Right lung (tissue), 5 donors: ENCODE measurements around the gene HIF1A. TPM values are rescaled to one million over a fixed set of nuclear protein-coding genes. Genes with fewer than 3 reads are reported as not detected.
"Not testable (repeated sequence)": the region's sequence is repeated elsewhere in the genome, so short reads cannot be mapped to it uniquely, and the experiment has no call there.

Source experiments
- DNase-seq, 2 donors: peaks; one replicate each; pipeline ENCODE4 v3.0.0-alpha.2; 2013
- polyA plus RNA-seq, 5 donors: library from polyadenylated mRNA; unstranded; fragments of 120-200 nt; gene quantifications; one replicate each; pipeline versions ENCODE4 v1.2.1 to v1.2.3, GENCODE V29; 2013; ENCODE audit warnings: inconsistent platforms in 1 of 5, low replicate concordance in 1 of 5; ENCODE audit not compliant: insufficient read length in 5 of 5, insufficient read depth in 1 of 5

Gene HIF1A
- polyA plus RNA-seq, 5 donors, result 157 to 270 (median 206) TPM

DNA sequence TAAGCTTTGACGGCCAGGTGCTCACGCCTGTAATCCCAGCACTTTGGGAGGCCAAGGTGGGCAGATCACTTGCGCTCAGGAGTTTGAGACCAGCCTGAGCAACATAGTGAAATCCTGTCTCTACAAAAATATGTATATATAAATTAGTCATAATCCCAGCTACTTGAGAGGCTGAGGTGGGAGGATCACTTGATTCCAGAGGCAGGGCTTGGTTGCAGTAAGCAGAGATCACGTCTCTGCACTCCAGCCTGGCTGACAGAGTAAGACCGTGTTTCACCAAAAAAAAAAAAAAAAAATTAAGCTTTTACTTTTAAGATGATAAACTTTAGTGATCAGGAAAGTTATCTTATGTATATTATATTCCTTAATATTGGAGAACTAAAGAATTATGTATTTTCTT lies 48.9 kb downstream of the HIF1A start:
- no peak for DNase-seq

DNA sequence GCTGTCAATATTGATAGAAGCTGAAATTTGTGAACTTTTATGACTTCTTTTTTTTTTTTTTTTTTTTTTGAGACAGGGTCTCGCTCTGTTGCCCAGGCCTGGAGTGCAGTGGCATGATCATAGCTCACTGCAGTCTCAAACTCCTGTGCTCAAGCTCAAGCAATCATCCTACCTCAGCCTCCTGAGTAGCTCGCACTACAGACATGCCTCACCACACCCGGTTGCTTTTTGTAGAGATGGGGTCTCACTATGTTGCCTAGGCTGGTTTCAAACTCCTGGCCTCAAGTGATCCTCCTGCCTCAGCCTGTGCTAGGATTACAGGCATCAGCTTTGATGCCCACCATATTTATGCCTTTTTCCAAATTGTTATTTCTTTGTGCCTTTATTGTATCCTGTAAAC lies 51.0 kb downstream of the HIF1A start:
- not testable (repeated sequence) for DNase-seq

DNA sequence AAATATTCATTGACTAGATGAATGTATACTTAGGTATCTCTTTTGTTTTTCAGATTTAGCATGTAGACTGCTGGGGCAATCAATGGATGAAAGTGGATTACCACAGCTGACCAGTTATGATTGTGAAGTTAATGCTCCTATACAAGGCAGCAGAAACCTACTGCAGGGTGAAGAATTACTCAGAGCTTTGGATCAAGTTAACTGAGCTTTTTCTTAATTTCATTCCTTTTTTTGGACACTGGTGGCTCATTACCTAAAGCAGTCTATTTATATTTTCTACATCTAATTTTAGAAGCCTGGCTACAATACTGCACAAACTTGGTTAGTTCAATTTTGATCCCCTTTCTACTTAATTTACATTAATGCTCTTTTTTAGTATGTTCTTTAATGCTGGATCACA lies 51.6 kb downstream of the HIF1A start:
- DNase-seq, result no peak

DNA sequence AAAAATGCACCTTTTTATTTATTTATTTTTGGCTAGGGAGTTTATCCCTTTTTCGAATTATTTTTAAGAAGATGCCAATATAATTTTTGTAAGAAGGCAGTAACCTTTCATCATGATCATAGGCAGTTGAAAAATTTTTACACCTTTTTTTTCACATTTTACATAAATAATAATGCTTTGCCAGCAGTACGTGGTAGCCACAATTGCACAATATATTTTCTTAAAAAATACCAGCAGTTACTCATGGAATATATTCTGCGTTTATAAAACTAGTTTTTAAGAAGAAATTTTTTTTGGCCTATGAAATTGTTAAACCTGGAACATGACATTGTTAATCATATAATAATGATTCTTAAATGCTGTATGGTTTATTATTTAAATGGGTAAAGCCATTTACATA lies 52.0 kb downstream of the HIF1A start:
- DNase-seq, result no peak

DNA sequence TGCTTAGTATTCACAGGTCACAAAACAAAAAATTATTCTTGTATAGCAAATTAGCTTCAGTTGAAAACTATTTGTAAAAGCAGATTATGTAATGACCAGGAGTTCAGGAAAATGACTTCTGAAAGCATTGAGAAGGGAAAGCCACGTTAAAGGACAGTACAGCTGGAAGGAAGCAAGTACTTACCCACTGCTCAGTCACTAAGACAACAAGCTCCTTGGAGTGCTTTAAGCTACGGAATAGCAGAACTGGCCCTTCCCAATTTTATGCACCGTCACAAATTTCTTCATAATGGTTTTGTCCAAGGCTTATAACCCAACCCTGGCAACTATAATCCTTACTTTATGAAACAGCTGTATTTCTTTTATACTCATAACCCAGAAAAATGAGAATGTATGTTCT lies 54.0 kb downstream of the HIF1A start:
- DNase-seq, result no peak

DNA sequence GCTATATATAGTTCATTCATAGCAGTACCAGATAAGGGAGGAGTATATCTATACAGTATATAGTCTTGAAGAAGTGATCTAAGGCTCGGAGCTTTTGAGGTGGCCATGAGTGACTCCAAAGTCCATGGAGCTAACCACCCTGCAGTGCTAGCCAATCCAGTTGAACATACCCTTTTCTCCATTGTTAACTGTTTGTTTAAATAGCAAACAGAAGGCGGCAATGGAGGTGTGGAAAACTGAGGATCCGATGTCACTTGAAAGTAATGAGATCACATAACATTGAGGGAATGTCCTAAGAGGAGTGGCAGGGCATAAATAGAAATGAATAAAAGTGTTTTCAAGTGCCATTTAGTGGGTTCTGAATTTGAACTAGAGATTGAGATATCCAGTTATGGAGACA lies 54.6 kb downstream of the HIF1A start:
- no peak for DNase-seq

DNA sequence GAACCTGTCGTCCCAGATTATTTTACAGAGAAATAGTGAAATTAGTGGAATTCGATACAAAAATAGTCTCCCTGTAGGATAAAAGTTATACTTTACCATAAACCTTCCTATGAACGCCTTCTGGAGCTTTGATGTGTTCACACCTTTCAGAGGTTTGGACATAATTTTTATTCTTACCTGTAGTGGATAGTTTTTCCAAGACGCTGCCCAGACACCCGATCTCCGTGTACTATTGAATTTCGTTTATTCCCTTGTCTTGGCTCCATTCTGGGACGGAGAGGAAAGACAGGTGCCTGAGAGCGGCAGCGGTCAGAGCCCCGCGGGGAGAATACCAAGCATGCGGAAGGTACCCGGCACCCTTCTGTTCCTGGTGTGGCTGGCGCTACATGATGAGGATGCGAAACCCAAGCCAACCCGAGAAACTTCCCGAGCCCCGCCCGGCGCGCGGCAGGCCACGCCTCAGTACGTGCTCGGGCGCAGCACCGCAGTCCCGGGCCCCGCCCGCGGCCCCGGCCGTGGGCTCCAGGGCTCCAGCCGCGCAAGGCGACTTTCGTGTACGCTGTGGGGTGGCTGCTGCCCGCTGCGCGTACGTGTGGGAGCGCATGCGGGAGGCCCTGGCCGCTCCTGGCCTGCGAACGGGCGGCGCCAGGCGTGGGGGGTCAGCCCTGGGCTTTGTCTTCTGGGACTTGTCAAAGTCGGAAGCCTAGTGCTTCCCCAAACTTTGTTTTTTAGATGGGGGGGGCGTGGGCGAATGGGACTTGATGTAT lies 55.6 kb downstream of the HIF1A start:
- peak; percentile 78 to 82 for DNase-seq

DNA sequence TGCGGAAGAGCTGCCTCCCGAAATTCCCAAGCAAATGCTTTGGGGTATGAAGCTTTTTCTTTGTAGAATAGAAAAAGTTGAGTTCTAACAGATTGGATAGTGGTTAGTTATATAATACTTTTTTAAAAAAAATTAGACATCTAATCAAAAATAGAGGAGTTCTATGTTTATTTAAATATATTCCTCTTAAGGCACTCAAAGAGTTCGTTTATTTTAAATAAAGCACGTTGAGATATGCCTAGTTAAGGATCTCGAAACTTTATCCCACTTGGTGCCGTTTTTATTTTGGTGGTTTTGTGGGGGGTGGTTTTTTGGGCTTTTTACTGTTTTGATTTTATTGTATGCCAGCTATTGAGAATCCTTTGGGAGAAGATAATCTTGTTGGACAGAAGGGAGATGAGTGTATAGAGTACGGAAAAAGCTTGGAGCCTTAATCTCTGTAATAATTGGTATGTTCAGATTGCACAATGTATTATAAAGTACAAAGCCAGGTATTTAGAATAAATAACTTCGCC lies 56.2 kb downstream of the HIF1A start:
- DNase-seq, result no peak

DNA sequence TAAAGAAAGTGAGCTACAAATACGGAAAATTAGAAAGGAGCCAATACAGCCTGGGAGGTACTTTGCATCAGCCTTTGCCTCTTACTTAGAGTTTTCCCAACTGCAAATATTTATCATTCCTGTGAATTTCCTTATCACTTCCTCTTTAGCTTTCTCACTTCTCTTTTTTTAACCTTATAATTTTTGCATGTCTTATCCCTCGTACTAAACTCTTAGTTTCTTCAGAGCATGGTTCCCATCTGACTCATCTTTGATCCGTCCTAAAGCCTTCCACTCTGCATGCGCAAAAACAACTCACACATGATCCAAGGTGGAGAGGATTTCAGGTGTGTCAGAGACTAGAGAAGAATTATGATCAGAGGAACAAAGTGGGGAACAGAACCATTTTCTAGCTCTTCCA lies 57.3 kb downstream of the HIF1A start:
- no peak for DNase-seq

DNA sequence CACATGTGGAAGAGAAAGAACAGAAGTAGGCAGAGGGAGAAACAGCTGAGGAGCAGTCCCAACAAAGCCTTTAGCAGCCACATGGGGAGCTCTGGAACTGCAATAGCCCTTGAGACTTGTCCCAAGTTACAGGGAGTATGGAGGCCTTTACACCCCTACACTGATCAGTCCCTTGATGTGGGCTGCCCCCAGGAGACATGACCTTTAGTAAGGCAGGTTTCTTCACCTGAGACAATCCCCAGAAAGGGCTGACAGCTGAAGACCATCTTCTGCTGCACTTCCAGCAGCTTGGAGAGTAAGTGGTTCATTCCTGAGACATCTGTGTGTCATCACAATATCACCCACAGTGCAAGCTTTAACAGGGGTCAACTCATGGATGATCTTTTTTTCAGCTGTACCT lies 58.3 kb downstream of the HIF1A start:
- DNase-seq, result no peak

DNA sequence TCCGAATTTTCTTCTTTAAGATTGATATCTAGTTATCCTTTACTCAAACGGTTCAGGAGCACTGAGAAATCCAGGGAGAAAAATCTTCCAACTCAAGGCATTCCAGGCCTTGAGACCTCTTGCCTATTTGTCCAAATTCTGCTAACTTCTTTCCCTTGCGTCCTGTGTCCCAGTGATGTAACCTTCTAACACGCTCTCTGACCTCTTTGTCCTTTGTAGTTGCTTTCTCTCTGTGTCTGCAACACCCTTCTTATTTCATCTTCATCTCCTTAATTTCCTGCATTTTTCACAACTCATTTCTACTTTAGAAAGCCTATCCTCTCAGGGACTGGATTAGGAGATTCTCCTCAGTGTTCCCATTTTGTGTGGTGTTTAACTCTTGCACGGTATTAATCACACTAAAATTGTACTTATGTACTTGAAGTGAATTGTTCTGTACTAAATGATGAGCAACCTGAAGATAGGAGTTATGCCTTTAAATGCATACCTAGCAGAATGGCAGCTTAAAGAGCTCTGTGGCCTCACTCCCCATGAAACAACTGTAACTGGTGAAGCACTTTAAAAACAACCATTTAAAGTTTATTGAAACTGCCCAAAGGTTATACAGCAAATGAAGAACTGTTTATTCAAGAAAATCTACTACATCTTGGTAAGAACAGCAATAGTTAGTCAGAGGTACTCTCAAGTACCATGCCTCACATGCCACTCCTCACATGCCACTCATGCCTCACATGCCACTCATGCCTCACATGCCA lies 59.5 kb downstream of the HIF1A start:
- DNase-seq, result no peak

DNA sequence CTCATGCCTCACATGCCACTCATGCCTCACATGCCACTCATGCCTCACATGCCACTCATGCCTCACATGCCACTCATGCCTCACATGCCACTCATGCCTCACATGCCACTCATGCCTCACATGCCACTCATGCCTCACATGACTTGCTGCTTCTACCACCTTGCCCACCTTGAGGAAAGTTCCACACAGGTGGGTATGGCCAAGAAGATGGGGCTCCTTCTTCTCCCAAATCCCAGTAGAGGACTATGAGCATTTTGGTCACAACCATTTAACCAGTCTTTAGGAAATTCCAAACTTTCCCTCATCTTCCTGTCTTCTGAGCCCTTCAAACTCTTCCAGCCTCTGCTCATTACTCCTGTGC lies 60.0 kb downstream of the HIF1A start:
- not testable (repeated sequence) for DNase-seq

DNA sequence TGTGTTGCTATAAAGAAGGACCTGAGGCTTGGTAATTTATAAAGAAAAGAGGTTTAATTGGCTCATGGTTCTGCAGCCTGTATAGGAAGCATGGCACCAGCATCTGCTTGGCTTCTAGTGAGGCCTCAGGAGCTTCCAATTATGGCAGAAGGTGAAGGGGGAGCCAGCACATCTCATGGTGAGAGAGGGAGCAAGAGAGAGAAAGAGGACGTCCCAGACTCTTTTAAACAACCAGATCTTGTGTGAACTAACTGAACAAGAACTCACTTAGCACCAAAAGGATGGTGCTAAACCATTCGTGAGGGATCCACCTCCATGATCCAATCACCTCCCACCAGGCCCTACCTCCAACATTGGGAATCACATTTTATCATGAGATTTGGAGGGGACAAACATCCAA lies 60.8 kb downstream of the HIF1A start:
- no peak for DNase-seq

DNA sequence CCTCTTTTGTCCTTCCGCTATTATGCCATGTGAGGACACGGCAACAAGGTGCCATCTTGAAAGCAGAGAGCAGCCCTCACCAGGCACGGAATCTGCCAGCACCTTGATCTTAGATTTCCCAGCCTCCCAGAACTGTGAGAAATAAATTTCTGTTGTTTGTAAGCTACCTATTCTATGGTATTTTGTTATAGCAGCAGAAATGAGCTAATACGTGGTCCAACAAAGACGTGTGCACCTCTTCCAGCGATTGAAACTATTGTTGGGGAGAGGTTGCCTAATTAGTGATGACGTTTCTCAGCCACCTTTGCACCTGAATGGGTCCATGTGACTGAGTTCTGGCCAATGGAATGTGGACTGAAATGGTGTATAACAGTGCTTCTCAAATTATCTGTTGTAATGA lies 64.6 kb downstream of the HIF1A start:
- no peak for DNase-seq

DNA sequence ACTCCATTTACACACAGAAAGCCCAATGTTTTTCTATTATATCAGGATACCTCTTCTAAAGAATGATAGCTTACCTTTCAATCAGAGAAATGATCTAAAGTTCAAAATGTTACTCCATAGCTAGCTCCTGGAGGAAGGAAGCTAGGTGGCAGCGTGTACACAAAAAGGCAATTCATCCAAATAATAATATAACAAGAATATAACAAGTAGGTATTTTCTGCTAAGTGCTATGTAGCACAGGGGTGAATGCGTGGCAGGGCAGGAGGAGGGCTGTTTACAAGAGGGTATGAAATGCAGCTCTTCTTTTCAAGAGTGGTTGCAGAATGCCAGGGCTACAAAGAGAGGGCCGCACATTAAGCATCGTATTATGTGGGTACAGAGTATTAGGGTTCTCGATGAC lies 66.2 kb downstream of the HIF1A start:
- DNase-seq, result no peak

DNA sequence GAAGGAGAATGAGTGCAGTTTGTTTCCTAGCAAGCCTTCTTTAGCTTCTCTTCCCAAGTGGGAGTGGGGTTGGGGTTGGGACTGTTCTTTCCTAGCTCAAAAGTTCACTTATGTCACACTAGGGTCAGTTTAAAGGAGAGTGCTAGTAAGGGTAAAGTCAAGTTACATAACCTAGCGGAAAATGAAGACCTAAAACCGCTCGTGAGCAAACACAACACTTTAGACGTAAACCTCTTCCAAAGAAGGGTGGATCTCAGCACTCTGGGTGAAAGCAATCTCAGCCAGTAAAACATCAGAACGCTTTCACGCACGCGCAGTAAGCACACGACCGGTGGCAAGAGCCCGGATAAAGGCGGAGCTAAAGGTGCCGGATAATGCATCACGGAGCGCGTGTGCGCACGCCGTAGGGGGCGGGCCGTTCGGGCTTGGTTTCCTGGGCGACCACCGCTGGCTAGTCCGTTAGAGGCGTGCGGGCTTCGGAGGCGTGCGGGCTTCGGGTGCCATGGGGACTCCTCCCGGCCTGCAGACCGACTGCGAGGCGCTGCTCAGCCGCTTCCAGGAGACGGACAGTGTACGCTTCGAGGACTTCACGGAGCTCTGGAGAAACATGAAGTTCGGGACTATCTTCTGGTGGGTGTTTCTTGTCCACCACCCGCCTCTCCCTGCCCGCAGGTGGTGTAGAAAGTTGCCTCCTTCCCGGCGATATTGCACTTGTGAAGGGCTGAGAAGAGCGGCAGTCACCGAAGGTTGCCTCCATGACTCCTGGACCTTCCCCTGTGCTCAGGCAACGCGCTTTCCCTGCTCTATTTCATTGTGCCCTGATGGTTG lies 66.9 kb downstream of the HIF1A start, which contains the start of gene SNAPC1:
Gene SNAPC1, plus strand, starts transcription at position 462 of the 828 bp plus-strand sequence. Its CDS starts 41 bp downstream, at position 503.
- peak; percentile 97 to 98 for DNase-seq

DNA sequence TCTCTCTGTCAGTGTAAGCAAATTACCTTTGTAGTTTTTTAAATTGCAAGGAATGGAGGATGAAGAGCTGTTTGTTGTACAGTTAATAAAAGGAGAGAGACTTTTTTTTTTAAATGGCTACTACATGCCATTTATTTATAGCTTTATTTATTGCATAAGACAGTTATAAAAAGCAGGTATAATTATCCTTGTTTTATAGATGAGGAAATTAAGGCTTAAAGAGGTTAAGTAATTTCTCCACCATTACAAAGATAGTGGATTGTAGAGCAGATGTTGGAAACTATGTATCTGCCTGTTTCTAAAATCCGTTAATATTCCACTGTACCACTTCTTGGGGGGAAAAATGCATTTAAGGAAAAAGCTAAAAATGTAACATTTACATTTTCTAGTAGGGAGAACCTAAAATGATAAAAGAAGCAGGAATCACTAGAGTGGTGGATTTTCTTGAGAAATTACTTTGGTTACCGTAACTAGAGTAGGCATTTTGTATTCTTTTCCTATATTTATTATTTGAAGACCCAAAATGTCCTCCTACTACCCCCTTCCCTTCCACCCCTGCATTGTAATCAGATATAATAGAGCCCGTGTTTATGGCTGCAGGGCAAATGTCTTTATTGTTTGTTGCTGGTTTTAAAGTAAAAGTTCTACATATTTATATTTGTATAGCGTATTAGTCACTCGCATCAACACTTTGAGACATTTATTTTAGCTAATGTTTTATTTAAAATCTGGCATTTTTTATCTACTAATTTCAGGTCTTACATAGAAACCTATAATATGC lies 69.2 kb downstream of the HIF1A start:
- DNase-seq, result no peak

DNA sequence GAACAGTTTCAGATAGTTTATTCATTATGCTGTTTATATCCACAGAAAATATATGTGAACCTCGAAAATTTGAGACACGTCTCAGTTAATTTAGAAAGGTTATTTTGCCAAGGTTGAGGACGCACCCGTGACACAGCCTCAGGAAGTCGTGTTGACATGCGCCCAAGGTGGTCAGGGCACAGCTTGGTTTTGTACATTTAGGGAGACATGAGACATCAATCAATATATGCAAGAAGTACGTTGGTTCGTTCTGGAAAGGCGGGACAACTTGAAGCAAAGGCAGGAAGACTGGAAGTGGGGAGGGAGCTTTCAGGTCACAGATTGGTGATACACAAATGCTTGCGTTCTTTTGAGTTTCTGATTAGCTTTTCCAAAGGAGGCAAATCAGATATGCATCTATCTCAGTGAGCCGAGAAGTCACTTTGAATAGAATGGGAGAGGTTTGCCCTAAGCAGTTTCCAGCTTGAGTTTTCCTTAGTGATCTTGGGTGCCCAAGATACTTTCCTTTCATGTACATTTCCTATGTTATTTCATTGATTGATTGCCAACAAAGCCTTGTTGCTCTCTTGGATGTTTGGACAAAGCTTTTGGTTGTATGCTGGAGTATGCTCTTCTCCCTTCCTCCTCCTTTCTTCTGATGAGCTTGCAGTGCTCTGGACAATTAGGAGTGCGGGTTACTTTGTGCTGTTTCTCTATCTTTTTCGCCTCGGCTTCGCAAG lies 70.1 kb downstream of the HIF1A start:
- no peak for DNase-seq

DNA sequence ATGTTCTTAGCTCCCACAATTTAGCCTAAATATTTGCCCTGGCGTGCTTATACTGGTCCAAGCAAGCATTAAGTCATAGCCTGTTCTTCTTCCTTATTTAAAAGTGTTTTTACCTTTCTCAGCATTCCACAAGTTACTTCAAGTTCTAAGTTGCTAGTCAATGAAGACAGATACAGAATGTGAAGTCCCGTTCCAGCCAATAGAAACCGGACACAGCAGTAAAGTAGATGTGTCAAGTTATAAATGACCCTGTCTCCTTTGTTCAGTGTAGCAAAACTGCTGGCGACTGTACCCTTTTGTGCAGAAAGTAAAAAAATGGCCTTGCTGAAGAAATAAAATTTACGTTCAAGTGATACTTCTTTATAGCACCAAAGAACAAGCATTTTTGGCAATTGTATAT lies 70.8 kb downstream of the HIF1A start:
- no peak for DNase-seq

DNA sequence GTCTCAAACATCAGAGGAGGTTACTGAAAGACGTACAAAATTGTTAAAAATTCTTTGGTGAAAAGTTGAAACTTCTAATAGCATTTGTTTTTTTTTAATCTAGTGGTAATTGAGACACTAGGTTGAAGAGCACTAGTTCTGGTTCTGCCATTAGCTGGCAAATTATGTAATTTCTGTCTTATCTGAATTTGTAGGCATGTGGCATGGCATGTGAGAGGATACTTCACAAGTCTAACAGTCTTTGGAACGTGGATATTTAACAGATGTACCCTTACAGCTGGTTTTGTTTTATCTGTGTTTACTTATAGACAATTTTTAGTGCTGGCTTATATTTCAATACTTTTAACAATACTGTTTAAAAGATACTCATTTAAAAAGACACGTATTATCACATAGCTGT lies 72.9 kb downstream of the HIF1A start:
- no peak for DNase-seq

DNA sequence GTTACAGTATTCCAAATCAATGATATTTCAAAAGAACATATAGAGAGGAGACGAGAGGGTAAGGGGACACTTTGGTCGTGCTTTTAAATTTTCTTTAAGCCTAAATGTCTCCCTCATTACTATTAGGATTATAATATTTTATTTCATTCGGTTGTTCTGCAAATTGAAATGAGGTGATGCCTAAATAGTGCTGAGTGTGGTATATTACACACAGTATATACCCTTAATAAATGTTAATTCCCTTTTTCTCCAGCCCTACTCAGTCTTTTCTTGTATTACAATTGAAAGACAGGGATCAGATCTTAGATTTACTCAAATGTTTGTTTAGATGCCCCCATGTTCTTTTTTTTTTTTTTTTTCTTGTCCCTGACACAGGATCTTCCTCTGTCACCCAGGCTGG lies 74.6 kb downstream of the HIF1A start:
- no peak for DNase-seq
